GM19452 (cell line): Measurements from ENCODE around the gene LAMC1.
"Not testable (repeated sequence)": the region's sequence is repeated elsewhere in the genome, so short reads cannot be mapped to it uniquely, and the experiment has no call there.

Source experiments
- ATAC-seq: cut with Tn5 transposase; IDR thresholded peaks from one replicate; pipeline ENCODE4 v1.9.1; 2021; ENCODE audit not compliant: unreplicated experiment

The LAMC1 gene

DNA sequence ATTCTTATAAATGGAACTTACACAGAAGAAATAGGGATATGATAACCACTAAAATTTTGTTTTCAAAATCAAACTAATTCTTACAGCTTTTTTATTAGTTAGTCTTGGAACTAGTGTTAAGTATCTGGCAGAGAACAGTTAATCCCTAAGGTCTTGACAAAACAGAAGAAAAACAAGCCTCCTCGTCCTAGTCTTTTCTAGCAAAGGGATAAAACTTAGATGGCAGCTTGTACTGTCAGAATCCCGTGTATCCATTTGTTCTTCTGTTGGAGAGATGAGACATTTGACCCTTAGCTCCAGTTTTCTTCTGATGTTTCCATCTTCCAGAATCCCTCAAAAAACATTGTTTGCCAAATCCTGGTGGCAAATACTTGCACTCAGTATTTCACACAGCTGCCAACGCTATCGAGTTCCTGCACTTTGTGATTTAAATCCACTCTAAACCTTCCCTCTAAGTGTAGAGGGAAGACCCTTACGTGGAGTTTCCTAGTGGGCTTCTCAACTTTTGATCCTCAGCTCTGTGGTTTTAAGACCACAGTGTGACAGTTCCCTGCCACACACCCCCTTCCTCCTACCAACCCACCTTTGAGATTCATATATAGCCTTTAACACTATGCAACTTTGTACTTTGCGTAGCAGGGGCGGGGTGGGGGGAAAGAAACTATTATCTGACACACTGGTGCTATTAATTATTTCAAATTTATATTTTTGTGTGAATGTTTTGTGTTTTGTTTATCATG, 120.5 kb downstream of the LAMC1 start:
- ATAC-seq = no peak

DNA sequence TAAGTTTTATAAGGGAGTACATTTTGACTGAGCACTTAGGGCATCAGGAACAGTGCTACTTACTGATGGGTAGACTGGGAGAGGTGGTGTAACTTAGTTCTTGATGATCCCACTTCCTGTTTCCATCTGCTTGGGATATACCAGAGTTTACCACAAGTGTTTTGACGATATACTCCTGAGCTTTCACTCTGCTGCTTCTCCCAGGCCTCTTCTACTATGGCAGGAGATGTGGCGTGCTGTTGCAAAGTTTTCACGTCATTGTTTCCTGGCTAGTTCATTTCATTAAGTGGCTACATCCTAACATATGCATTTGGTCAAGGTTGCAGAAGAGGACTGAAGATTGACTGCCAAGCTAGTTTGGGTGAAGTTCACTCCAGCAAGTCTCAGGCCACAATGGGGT, 121.5 kb downstream of the LAMC1 start:
- ATAC-seq = no peak

DNA sequence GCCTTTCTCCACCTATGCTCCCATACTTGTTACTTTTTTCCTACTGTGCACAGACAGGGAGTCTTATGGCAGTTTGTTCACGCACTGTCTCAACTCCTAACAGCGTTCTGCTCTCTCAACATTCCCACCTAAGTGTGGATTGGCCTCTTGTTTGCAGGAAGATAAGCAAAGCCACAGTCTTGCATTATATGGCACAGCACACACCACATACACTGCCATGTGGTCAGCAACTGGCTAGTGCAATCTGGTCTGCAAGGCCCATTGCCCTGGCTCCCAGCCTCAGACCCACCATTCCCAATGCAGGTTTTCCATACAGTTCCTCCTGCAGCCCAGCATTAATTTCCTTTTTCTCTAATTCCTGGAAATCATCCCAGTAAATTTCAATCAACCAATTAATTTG, 124.5 kb downstream of the LAMC1 start:
- no peak for ATAC-seq

DNA sequence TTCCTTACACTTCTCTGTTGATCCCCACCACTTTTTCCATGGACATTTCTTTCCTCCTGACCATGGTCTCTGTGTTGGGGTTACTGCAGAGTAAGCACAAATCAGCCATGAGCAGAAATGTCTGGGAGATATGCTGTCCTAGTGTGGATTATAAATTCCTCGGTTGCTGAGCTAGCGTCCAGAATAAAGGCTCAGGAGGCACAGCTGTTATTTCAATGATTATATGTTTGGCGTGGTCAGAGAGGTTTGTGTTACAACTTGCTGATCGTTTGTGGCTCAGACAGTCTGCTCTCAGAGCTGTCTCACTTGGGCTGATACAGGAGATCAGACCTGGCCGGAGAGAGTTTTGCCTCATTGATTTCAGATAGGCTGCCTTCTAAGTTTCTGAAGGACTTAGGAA, 125.4 kb downstream of the LAMC1 start:
- ATAC-seq = no peak

DNA sequence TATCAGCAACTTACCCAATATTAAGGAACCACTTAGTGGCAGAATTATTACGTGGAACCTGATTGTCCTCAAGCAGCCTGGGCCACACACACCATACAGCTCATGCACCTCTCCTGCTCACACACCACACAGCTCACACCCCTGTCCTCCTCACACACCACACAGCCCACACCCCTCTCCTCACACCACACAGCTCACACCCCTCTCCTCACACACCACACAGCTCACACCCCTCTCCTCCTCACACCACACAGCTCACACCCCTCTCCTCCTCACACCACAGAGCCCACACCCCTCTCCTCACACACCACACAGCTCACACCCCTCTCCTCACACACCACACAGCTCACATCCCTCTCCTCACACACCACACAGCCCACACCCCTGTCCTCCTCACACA, 126.1 kb downstream of the LAMC1 start:
- no peak for ATAC-seq

DNA sequence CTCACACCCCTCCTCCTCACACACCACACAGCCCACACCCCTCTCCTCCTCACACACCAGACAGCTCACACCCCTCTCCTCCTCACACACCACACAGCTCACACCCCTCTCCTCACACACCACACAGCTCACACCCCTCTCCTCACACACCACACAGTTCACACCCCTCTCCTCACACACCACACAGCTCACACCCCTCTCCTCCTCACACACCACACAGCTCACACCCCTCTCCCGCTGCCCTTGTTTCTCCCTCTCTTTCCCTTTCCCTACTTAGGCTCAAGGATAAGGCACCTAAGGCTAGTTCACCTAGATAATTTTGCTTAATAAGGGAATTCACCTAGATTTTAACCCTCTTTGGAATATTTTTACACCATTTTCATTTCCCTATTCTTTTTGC, 126.8 kb downstream of the LAMC1 start:
- ATAC-seq = not testable (repeated sequence)

DNA sequence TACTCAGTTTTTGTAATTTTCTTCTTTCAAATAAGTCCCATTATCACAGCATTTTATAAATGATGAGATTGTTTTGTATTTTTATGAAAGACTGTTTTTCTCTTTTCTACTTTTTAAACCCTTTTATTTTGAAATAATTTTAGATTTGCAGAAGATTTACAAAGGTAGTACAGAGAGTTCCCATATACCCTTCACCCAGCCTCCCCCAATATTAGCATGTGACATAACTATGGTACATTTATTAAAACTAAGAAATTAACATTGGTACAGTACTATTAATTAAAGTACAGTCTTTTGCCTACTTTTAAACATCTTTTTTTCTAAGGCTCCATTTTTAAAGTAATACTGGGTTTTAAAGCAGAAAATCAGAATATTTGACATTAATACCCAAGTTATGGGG, 127.2 kb downstream of the LAMC1 start:
- no peak for ATAC-seq

DNA sequence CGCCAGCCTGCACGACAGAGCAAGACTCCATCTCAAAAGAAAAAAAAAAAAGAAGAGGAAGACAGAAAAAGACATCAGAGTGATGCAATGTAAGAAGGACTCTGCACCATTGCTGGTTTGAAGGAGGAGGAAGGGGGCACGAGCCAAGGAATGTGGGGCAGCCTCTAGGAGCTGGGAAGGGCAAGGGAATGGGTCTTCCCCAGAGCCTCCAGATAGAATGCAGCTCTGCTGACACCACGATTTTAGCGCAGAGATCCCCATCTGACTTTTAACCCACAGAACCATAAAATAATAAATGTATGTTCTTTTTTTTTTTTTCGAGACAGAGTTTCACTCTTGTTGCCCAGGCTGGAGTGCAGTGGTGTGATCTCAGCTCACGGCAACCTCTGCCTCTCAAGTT, 129.0 kb downstream of the LAMC1 start:
- no peak for ATAC-seq

DNA sequence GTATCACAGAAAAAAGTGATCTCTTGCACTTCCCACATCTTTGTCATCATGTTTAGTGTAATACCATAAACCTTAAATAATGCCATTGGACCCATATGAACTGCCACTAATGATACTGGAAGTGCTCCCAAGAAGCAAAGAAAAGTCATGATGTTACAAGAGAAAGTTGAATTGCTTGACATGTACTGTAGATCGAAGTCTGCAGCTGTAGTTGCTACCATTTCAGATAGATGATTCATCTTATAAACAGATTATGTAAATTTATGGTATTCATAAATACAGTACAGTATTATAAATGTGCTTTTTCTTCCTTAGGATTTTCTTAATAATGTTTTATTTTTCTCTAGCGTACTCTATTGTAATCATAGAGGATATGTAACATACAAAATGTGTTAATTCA, 132.7 kb downstream of the LAMC1 start:
- ATAC-seq = no peak

DNA sequence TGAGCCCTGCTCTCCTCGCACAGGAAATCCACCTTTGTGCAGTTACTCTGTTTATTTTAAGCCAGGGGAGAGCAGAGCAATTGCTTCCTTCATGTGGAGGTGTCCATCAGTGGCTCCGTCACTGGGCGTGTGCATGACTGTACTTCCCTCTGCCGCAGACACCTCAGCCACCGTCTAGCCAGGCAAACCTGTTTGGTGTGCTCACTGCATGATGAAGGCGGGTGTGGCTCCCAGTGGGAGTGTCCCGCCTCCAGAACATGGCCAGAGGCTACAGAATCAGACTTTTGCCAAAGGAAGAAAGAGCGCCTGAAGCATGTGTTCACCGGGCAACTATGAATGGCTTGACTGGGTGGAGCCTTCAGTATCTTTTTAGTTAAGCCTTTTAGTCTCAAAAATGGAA, 136.7 kb downstream of the LAMC1 start:
- ATAC-seq = no peak

DNA sequence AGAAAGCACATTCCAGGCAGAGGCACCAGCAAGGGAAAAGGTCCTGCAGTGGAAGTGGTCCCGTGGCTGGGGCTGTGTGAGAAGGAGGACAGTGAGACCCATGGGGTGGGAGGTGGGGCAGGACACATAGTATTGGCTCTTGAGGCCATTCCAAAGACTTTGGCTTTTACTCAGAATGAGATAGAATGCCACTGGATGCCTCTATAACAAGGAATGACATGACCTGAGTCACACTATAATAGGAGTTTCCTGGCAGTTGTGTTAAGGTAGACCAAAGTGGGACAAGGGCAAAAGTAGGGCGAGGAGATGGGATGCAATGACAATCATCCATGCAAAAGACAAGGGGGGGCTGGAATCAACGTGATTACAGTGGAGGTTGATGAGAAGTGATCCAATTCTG, 138.2 kb downstream of the LAMC1 start:
- ATAC-seq = no peak

DNA sequence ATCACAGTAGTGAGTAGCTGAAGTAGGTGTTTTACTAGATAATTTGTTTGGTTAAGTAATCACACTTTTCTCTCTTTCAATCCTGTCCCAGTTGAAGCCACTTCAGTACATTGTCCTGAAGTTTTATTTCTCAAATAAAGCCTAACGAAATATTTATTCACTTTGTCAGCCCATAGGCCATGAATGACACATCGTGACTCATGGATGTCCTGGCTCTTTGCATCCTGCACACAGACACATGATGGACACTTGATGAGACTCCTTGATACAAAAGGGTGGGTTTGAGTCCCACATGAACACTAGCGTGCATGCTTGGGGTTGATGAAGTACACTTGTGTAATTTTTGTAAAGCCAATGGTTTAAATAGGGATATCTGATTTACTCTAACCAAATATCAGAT, 140.1 kb downstream of the LAMC1 start:
- ATAC-seq = no peak

DNA sequence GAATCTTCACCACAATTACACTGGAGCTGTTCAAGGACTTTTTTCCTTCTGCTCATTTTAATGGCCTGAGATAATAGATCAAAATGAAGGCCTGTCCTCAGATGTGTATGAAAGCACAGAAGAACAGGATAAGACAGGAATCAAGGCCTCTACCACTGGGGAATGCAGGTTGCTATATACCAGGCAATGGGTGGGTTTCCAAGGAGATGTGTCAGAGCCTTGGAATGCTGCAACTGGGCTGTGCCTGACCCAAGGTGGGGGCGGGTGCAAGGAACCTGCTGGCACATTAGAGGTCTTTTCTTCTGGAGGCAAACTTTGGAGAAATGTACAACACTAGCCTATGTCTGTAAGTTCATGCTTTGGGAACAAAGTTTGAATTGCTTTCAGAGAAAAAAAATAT, 141.1 kb downstream of the LAMC1 start:
- no peak for ATAC-seq

DNA sequence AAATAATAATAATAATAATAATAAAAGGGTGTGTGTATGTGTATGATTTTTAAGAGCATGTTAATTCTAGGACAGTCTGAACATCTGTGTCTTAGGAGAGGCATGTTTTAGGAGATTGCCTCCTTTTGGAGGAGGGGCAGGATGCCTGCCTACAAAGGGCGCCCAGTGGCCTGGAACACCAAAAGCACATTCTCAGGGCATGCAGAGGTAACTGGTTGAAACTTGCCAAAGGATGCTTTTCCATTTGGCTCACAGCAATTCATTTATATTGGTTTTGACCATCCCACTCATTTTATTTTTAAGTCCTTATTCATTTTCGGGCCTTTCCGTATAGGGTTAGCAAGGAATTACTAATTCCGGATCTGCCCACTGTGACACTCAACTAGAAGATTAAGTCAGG, 141.7 kb downstream of the LAMC1 start:
- ATAC-seq = no peak

DNA sequence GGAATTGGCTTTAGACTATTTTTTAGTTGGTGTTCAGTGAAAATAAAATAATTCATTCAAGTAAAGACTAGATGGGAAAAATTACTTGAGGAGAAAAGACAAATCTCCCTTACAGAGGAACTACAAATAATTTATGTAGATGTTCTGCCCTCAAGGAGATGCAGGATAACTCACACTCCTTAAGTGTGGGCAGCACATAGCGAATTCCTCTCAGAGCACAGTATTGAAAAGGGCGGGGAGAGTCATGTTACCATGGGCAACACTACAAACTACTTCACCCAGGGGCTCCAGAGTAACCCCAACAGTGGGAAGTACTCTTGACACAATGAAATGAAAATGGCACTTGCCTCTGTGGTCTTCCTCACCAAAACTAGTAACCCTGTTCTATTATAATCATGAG, 142.2 kb downstream of the LAMC1 start:
- no peak for ATAC-seq

DNA sequence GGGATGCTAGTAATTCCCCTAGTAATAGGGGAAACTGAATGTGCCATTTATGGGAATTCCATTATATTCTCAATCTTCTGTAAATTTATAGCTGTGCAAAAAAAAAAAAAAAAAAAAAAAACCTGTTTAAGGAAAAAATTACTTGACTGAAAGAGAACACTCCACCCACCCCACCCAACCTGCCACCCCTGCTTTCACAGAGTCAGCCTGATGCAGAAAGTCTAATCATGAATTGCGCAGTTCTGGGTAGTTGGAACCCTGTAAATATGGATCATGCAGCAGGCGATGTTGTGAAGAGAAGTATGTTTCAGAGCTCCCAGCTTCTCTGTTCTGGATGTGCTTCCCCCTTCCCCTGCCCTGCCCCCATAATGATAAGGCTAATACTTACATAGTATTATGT, 143.2 kb downstream of the LAMC1 start:
- ATAC-seq = no peak

DNA sequence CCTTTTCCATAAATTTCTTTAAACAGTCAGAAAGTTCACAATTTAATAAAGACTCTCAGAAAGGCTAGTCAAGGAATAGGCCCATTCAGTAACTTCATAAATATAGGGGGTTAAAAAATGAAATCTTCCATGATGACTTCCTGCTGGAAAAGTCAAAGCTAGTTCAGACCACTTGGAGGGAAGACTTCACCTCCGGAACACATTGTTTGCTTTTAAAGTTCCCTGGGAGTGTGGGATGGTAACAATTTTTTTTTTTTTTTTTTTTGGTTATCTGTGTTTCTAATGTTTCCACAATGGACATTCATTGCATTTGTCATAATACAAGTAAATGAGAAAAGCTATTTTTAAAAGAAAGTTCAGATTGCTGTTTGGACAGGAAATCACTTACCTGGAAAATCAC, 144.5 kb downstream of the LAMC1 start:
- no peak for ATAC-seq

DNA sequence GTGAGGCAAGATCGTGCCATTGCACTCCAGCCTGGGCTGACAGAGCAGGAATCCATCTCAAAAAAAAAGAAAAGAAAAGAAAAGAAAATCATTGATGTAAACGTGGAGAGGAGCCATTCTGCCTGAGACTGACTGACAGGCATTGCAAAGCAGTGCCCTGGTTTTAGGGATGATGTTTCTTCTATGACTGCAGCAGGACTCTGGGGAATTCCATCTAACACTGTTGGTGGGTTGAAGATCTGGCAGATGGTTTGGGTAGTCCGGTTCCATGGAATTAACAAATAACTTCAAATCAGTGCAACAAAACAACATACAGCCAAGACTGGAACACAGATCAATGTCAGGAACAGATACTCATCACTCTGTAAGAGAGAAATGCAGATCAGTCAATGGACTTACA, 145.1 kb downstream of the LAMC1 start:
- no peak for ATAC-seq

DNA sequence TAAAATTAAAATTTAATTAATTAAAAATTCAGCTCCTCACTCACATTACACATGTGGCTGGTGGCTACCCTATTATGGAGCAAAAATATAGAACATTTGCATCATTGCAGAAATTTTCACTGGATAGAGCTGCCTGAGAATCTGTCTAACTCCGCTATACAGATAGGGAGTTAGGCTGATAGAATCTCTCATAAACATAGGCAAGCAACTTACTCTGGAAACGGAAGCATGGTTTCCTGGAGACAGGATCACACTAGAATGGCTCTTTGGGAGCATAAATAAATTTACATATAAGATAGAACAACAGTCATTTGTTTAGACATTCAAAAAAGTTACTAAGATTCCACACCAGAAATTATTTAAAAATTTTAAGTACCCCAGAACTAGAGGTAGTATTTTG, 150.6 kb downstream of the LAMC1 start:
- ATAC-seq = no peak

DNA sequence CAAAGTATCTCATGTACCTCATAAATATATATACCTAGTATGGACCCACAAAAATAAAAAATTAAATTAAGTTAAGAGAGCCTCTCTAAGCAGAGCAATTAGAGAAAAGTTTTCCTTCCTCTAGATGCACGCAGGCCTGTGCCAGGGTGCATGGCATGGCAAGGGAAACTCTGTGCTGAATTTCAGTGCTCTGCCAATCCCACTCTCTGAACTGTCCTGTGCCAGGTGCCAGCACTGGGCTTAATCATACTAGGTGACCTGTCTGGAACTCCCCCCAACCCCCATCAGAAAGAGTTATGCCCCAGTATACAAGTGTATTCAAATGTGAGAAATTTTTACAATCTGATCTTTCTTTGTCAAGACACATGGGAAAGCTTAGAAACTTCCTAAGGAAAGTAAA, 152.4 kb downstream of the LAMC1 start:
- ATAC-seq = no peak

DNA sequence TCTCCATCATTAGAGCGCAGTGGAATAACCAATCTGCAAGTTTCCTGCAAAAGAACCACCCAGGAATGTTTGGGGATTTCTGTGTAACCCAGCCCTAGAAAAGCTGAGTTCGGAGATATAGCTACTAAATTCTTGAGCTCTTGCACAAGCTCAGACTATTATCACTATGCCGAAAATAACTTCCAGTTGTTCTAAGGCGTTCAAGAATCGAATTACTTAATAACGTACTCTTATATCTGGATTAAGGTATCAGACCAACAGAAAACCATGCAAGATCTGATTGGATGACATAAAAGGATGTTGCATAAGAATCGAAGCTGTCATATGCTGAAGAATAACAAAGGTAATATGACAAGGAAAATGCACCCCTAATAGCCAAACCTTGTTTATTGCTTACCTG, 155.3 kb downstream of the LAMC1 start:
- ATAC-seq = no peak

DNA sequence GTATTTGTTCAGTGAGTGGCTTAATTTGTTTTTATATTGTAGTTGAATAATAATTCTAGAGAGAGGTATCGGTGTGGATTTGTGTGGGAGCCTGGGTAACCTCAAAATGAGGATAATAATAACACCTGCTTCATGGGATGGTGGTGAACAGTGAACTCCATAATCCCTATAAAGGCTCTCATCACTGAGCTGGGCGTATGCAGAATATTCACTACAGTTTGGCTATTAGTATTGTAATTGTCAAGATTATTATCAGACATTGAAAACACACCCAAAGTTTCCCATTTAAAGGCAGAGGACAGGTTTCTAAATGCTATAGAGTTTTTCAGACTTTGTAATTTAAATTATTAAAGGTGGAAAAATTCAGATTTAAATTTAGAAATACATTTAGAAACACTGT, 155.8 kb downstream of the LAMC1 start:
- ATAC-seq = no peak

DNA sequence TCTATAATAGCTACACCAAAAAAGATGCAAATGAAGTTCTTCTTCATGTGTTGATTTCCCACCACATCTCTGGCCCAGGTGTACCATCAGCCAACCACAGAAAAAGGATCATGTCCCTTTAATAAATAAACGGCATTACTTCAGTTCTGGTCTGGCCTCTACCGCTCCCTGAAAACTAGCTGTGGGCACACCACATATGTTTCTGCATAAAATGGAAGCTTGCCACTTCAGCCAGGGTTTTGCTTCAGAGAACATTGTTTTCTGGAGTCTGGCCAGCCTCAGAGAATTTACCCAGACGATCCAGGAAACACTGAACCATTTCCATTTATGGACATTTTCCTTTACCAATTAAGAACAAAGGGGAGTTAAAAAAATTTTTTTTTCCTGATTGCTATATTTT, 157.0 kb downstream of the LAMC1 start:
- ATAC-seq = no peak
